Activated T-helper 1 cell treated with anti-CD3 and anti-CD28 coated beads, Interleukin-12 subunit alpha, Interleukin-12 subunit beta, Interleukin-2, Interleukin-4 antibody, amounts not matched to agents 30 ng/mL and 10 ng/mL and 1 ng/mL, durations not matched to agents 14 hours and 24 hours and 36 hours (primary cell): ENCODE data around the gene CLEC17A. TPM values are rescaled to one million over a fixed set of nuclear protein-coding genes. Genes with fewer than 3 reads are reported as not detected.
"Not testable (repeated sequence)": the region's sequence is repeated elsewhere in the genome, so short reads cannot be mapped to it uniquely, and the experiment has no call there.

Experiments
- DNase-seq: peaks from one replicate; pipeline ENCODE4 v3.0.0; 2021; ENCODE audit warnings: low spot score
- H3K27ac Mint-ChIP-seq: one replicate; pipeline ENCODE4 v1.8.0; 2021; ENCODE audit warnings: mild to moderate bottlenecking, mixed read lengths
- H3K27me3 Mint-ChIP-seq: one replicate; pipeline ENCODE4 v1.8.0; 2022; ENCODE audit warnings: mild to moderate bottlenecking, moderate library complexity, mixed read lengths; ENCODE audit not compliant: insufficient read depth
- H3K36me3 Mint-ChIP-seq: one replicate; pipeline ENCODE4 v1.8.0; 2021; ENCODE audit warnings: low read depth, mixed read lengths
- H3K4me1 Mint-ChIP-seq: one replicate; pipeline ENCODE4 v1.8.0; 2021; ENCODE audit warnings: low read depth, mixed read lengths
- H3K4me3 Mint-ChIP-seq: one replicate; pipeline ENCODE4 v1.8.0; 2021; ENCODE audit warnings: mild to moderate bottlenecking, moderate library complexity, mixed read lengths
- H3K9me3 Mint-ChIP-seq: one replicate; pipeline ENCODE4 v1.8.0; 2021; ENCODE audit warnings: mixed read lengths
- intact Hi-C: fragments of 100-400 bp; cut with micrococcal nuclease; formaldehyde crosslinking; loops from one replicate; pipeline ENCODE4 v1.15.1; 2024
- total RNA-seq: library from RNA; stranded (reverse); gene quantifications from 2 replicates; pipeline ENCODE4 v1.2.3, GENCODE V29; 2022

CLEC17A gene
- total RNA-seq, 1 donor from 2014 or later: 0.13 TPM

- Mint-ChIP-seq H3K4me1 (peaks cover 16% of the 10 kb centered on the region), H3K27ac (no peak overlapping the region), H3K9me3 (no peaks in the 10 kb centered on the region), H3K4me3 (no peak overlapping the region), H3K36me3 (no peaks in the 10 kb centered on the region), H3K27me3 (no peaks in the 10 kb centered on the region)
- DNase-seq: no peak
- intact Hi-C loops: no loop called here
Observed at GRCh38 chr19:14576363-14576762, 6.5 kb upstream of the CLEC17A start.

- Mint-ChIP-seq H3K4me3 (no peak overlapping the region), H3K9me3 (no peaks in the 10 kb centered on the region), H3K4me1 (peaks cover 12% of the 10 kb centered on the region), H3K27me3 (no peaks in the 10 kb centered on the region), H3K27ac (no peak overlapping the region), H3K36me3 (no peaks in the 10 kb centered on the region)
- intact Hi-C loops: no loop called here
- no peak for DNase-seq
Observed at GRCh38 chr19:14577264-14577663, 5.6 kb upstream of the CLEC17A start.

GRCh38 chr19:14577885-14578427 is 4.9 kb upstream of the CLEC17A start:
- Mint-ChIP-seq H3K27me3 (no peaks in the 10 kb centered on the region), H3K27ac (no peak overlapping the region), H3K4me3 (no peak overlapping the region), H3K36me3 (no peaks in the 10 kb centered on the region), H3K9me3 (no peaks in the 10 kb centered on the region), H3K4me1 (peaks cover 12% of the 10 kb centered on the region)
- no peak for DNase-seq
- intact Hi-C loops: no loop called here

- H3K27me3 Mint-ChIP-seq: no peaks in the 10 kb centered on the region
Observed at GRCh38 chr19:14580623-14581237, 2.2 kb upstream of the CLEC17A start.

DNA sequence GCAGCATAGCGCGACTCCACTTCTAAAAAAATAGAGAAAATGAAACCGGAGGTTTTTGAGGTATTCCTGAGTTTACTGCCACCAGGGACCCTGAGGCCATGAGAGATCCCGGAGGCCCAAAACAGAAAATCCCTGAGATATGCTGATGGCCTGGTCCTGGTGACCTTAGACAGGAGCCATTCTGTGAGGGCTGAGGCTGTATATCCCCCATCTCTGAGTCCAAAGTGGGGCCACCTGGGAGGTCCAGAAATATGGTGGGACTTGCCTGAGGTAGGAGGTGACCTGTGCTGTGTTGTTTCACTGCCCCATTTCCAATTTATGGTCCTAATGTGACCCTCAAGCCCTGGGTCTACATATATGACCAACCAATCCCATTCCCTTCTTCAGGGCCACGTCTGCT is 1.5 kb downstream of the CLEC17A start:
- H3K27ac Mint-ChIP-seq, intact Hi-C loops, H3K4me1 Mint-ChIP-seq, DNase-seq, H3K36me3 Mint-ChIP-seq, H3K4me3 Mint-ChIP-seq, H3K27me3 Mint-ChIP-seq, H3K9me3 Mint-ChIP-seq: not testable (repeated sequence)

More at GRCh38 chr19:14580623-14581237, 2.2 kb upstream of the CLEC17A start:
- no peaks in the 10 kb centered on the region for H3K9me3 Mint-ChIP-seq
- H3K4me1 Mint-ChIP-seq: peaks cover 10% of the 10 kb centered on the region
- peak overlapping the region; percentile 35 for H3K27ac Mint-ChIP-seq
- H3K36me3 Mint-ChIP-seq: no peaks in the 10 kb centered on the region
- intact Hi-C loops: no loop called here
- no peak overlapping the region for H3K4me3 Mint-ChIP-seq
- no peak for DNase-seq

- H3K4me3 Mint-ChIP-seq, H3K9me3 Mint-ChIP-seq, H3K27me3 Mint-ChIP-seq, intact Hi-C loops, H3K4me1 Mint-ChIP-seq, H3K36me3 Mint-ChIP-seq: not testable (repeated sequence)
- peak overlapping the region; percentile 40 for H3K27ac Mint-ChIP-seq
- peak; percentile 9 for DNase-seq
Observed at GRCh38 chr19:14585187-14585586, 2.3 kb downstream of the CLEC17A start.

DNA sequence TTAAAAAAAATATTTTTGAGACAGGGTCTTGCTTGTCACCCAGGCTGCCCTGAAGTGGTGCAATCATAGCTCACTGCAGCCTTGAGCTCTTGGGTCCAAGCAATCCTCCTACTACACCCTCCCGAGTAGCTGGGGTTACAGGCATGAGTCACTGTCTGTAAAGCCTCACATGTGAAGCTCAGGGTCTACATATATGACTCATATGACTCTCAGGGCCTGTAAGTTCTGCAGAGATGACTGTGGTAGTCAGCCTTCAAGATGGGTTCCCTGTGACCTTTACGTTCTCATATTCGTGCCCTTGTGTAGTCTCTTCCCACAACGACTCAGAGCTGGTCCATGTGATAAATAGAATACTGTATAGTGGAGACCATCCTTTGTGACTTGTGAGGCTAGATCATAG is 6.5 kb downstream of the CLEC17A start:
- H3K4me1 Mint-ChIP-seq, H3K4me3 Mint-ChIP-seq, H3K27ac Mint-ChIP-seq, H3K9me3 Mint-ChIP-seq, DNase-seq, H3K36me3 Mint-ChIP-seq, intact Hi-C loops, H3K27me3 Mint-ChIP-seq: not testable (repeated sequence)

- no peak overlapping the region for H3K27ac Mint-ChIP-seq
- DNase-seq: no peak
- no peaks in the 10 kb centered on the region for H3K4me1 Mint-ChIP-seq
- peaks cover 10% of the 10 kb centered on the region for H3K9me3 Mint-ChIP-seq
- intact Hi-C loops: no loop called here
- no peak overlapping the region for H3K4me3 Mint-ChIP-seq
- no peaks in the 10 kb centered on the region for H3K36me3 Mint-ChIP-seq
- H3K27me3 Mint-ChIP-seq: peaks cover 4% of the 10 kb centered on the region
Observed at GRCh38 chr19:14595558-14595957, 12.7 kb downstream of the CLEC17A start.

DNA sequence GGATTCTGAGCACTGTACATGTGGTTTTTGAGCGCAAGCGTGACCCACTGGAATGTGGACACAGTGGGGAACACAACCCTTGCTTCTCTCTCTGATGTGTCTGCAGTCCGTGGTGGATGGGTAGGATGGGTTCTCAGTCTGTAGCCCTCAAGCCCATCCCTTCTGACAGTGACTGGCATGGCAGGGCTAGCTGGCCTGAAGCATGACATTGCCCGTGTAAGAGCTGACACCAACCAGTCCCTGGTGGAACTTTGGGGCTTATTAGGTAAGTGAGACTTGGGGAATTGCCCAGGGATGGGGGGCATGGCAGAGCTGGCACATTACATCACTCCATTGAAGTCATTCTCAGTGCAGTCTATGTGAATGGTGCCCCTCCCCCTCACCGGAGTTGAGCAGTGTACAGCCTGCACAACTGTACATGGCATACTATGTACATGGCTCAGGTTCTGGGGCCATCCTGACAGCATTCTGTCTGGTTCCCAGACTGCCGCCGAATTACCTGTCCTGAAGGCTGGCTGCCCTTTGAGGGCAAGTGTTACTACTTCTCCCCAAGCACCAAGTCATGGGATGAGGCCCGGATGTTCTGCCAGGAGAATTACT is 16.8 kb downstream of the CLEC17A start:
- Mint-ChIP-seq H3K27me3 (no peaks in the 10 kb centered on the region), H3K27ac (no peak overlapping the region), H3K9me3 (peaks cover 10% of the 10 kb centered on the region), H3K4me1 (no peaks in the 10 kb centered on the region), H3K36me3 (no peaks in the 10 kb centered on the region), H3K4me3 (no peak overlapping the region)
- no peak for DNase-seq
- intact Hi-C loops: no loop called here

GRCh38 chr19:14603990-14604387 is 21.1 kb downstream of the CLEC17A start:
- H3K9me3 Mint-ChIP-seq: no peaks in the 10 kb centered on the region
- no peak for DNase-seq
- intact Hi-C loops: no loop called here
- H3K27ac Mint-ChIP-seq: no peak overlapping the region
- H3K4me3 Mint-ChIP-seq: no peak overlapping the region
- H3K4me1 Mint-ChIP-seq: no peaks in the 10 kb centered on the region
- no peaks in the 10 kb centered on the region for H3K27me3 Mint-ChIP-seq
- no peaks in the 10 kb centered on the region for H3K36me3 Mint-ChIP-seq

DNA sequence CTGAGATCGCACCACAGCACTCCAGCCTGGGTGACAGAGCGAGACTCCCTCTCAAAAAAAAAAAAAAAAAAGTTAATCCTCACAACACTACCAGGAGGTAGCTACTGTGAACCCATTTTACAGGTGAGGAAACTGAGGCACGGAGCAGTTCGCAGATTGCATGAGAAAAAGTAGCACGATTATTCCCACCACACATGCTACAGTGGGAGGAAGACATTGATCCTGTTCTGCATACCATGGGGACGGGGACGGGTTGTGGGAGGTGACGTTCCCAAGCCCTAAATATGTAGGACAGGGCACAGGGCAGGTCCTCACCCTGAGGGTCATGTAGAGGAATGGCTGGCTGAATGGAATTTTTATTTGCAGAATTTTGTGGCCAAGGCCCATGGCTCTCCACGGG is 23.7 kb downstream of the CLEC17A start:
- Mint-ChIP-seq H3K36me3 (no peaks in the 10 kb centered on the region), H3K4me3 (no peak overlapping the region), H3K9me3 (no peaks in the 10 kb centered on the region), H3K27ac (no peak overlapping the region), H3K4me1 (no peaks in the 10 kb centered on the region), H3K27me3 (no peaks in the 10 kb centered on the region)
- no peak for DNase-seq
- intact Hi-C loops: no loop called here

- Mint-ChIP-seq H3K4me3 (no peak overlapping the region), H3K4me1 (no peaks in the 10 kb centered on the region), H3K27me3 (no peaks in the 10 kb centered on the region), H3K36me3 (no peaks in the 10 kb centered on the region), H3K9me3 (peaks cover 2% of the 10 kb centered on the region), H3K27ac (no peak overlapping the region)
- intact Hi-C loops: no loop called here
- no peak for DNase-seq
Observed at GRCh38 chr19:14611051-14611450, 28.2 kb downstream of the CLEC17A start.

DNA sequence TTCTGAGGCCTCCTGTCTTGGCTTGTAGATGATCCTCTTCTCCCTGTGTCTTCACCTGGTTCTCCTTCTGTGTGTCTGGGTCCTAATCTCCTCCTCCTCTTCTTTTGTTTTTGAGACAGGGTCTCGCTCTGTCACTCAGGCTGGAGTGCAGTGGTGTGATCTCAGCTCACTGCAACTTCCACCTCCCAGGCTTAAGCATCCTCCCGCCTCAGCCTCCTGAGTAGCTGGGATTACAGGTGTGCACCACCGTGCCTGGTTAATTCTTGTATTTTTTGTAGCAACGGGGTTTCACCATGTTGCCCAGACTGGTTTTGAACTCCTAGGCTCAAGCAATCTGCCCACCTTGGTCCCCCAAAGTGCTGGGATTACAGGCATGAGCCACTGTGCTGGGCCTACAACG is 29.4 kb downstream of the CLEC17A start:
- H3K4me3 Mint-ChIP-seq, intact Hi-C loops, H3K27me3 Mint-ChIP-seq, H3K36me3 Mint-ChIP-seq, H3K9me3 Mint-ChIP-seq, H3K27ac Mint-ChIP-seq, DNase-seq, H3K4me1 Mint-ChIP-seq: not testable (repeated sequence)
